ENCODE results near the gene POLDIP2.

DNA sequence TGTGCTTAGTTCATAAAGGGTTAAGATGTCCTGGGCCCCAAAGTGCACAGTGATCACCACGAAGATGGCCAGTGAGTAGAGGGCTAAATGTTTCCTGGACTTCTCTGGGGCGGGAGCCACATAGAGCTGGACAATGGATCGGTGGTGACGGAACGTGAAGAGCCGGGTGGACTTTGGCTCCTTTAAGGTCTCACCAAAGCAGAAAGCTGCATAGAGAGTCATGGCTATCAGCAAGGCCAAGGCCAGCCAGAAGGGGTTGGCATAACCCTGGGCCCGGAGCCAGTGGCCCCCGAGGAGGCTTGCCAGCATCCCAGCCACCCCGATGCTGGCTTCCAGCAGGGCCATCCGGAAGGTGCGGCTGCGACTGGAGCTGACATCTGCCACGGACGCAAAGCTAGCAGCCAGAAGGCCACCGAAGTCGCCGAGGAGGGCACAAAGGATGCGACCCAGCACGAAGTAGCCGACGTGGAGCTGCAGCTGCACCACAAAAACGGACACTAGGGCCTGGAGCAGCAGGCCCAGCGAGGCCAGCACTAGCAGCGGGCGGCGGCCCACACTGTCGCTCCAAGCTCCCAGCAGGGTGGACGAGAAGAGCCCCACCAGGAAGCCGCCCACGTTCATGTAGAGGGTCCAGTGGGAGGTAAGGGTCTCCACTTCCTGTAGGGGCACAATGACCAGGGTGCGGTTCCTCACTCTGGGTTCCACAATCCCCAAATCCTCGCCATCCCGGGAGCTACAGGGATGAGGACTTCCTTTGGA, 47.7 kb upstream of the POLDIP2 start:
- TF ChIP-seq, protein P1, sequence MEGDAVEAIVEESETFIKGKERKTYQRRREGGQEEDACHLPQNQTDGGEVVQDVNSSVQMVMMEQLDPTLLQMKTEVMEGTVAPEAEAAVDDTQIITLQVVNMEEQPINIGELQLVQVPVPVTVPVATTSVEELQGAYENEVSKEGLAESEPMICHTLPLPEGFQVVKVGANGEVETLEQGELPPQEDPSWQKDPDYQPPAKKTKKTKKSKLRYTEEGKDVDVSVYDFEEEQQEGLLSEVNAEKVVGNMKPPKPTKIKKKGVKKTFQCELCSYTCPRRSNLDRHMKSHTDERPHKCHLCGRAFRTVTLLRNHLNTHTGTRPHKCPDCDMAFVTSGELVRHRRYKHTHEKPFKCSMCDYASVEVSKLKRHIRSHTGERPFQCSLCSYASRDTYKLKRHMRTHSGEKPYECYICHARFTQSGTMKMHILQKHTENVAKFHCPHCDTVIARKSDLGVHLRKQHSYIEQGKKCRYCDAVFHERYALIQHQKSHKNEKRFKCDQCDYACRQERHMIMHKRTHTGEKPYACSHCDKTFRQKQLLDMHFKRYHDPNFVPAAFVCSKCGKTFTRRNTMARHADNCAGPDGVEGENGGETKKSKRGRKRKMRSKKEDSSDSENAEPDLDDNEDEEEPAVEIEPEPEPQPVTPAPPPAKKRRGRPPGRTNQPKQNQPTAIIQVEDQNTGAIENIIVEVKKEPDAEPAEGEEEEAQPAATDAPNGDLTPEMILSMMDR (IDR thresholded peaks at IDR 0.05; ENCODE audit: borderline replicate concordance, extremely low read depth, low read length, poor library complexity, severe bottlenecking), result no peak
- no peak for TF ChIP-seq EZH2 (IDR thresholded peaks at IDR 0.05; ENCODE audit: borderline replicate concordance, low read depth, low read length, severe bottlenecking)
